ENCODE data around the gene SYCP2. TPM values are rescaled to one million over a fixed set of nuclear protein-coding genes. Genes with fewer than 3 reads are reported as not detected.

The SYCP2 gene
- total RNA-seq, 1 donor from 2014 or later: 1.0 TPM

Other genes with a start within 250 kb of the SYCP2 start
- gene PPP1R3D, start 6.7 kb upstream of the SYCP2 start, total RNA-seq: 11.4 TPM
- gene FAM217B, start 6.8 kb upstream of the SYCP2 start, total RNA-seq: 37.4 TPM
- gene CDH26, start 24.8 kb upstream of the SYCP2 start, total RNA-seq: 1.3 TPM

Measured in left ventricle myocardium inferior (tissue), 1 donor.